ENCODE results near the gene LIMK2.

LIMK2 gene

GRCh38 chr22:31275576-31275975 is 63.5 kb downstream of the LIMK2 start:
- DNase-seq = no peak

GRCh38 chr22:31276426-31277167 is 64.5 kb downstream of the LIMK2 start:
- no peak for DNase-seq

GRCh38 chr22:31277741-31278140 is 65.6 kb downstream of the LIMK2 start:
- DNase-seq = no peak

- DNase-seq = no peak
Observed at GRCh38 chr22:31278151-31278621, 66.1 kb downstream of the LIMK2 start.

- DNase-seq = no peak
Observed at GRCh38 chr22:31278626-31279326, 66.7 kb downstream of the LIMK2 start.

- no peak for DNase-seq
Observed at GRCh38 chr22:31279327-31279669, 67.2 kb downstream of the LIMK2 start.

- no peak for DNase-seq
Observed at GRCh38 chr22:31279821-31280505, 67.9 kb downstream of the LIMK2 start.

- DNase-seq = no peak
Observed at GRCh38 chr22:31281733-31282132, 69.6 kb downstream of the LIMK2 start.

- no peak for DNase-seq
Observed at GRCh38 chr22:31282748-31283468, 70.8 kb downstream of the LIMK2 start.

GRCh38 chr22:31284281-31285155 is 72.4 kb downstream of the LIMK2 start:
- DNase-seq = peak; percentile 53 to 81

GRCh38 chr22:31286360-31287255 is 74.5 kb downstream of the LIMK2 start:
- no peak for DNase-seq

- DNase-seq = no peak
Observed at GRCh38 chr22:31287818-31288495, 75.9 kb downstream of the LIMK2 start.

GRCh38 chr22:31288496-31289240 is 76.6 kb downstream of the LIMK2 start:
- DNase-seq = no peak

GRCh38 chr22:31289344-31289743 is 77.2 kb downstream of the LIMK2 start:
- DNase-seq = no peak

GRCh38 chr22:31290494-31291471 is 78.7 kb downstream of the LIMK2 start:
- DNase-seq = peak; percentile 79 to 93

GRCh38 chr22:31291481-31292235 is 79.6 kb downstream of the LIMK2 start:
- peak in 1 of 2 experiments; percentile 27 for DNase-seq

- DNase-seq = peak; percentile 60 to 89
Observed at GRCh38 chr22:31292236-31292989, 80.3 kb downstream of the LIMK2 start, which contains the start of gene PIK3IP1. TSS of gene PIK3IP1 (minus strand) at chr22:31292488. CDS start at chr22:31292344, 144 bp downstream.
